Lower leg skin (tissue), 4 donors: ENCODE data around the gene OR2H1. TPM values are rescaled to one million over a fixed set of nuclear protein-coding genes. Genes with fewer than 3 reads are reported as not detected.

Experiments used
- DNase-seq, 2 donors: peaks; one replicate each; pipeline ENCODE4 v3.0.0-alpha.2; 2019; ENCODE audit warnings: low spot score in 2 of 2
- H3K4me3 ChIP-seq: fragments of 200-600 bp; sonication (generic); 2 replicates; pipeline ENCODE4 v1.5.1; 2017; ENCODE audit warnings: mild to moderate bottlenecking, low read depth; ENCODE audit not compliant: poor library complexity, severe bottlenecking
- POLR2A ChIP-seq, 2 donors: fragments of 450-650 bp; IDR thresholded peaks; one replicate each; pipeline ENCODE4 v1.6.1; 2016 to 2017; ENCODE audit warnings: antibody characterized with exemption in 2 of 2, mild to moderate bottlenecking in 1 of 2, moderate library complexity in 1 of 2
- WGBS, 2 donors: methylation state at CpG; one replicate each; pipeline ENCODE4 v1.1.5; 2018; 5-methylcytosine and 5-hydroxymethylcytosine counted together
- intact Hi-C: fragments of 100-400 bp; cut with DNase I; formaldehyde crosslinking; loops from one replicate; pipeline ENCODE4 v1.15.0; 2023; ENCODE audit warnings: low total_unique reads
- total RNA-seq, 4 donors: library from RNA; depleted of rRNA; stranded (reverse); fragments of >200 nt; gene quantifications; one replicate each; pipeline ENCODE4 v1.1.0, GENCODE V29; 2016
- TF ChIP-seq, protein P1 (sequence below), 3 donors: fragments of 450-650 bp; IDR thresholded peaks; one replicate each; pipeline ENCODE4 v1.5.1; 2016; ENCODE audit warnings: antibody characterized with exemption in 3 of 3, mild to moderate bottlenecking in 3 of 3, moderate library complexity in 2 of 3

The OR2H1 gene
- not detected for total RNA-seq

DNA sequence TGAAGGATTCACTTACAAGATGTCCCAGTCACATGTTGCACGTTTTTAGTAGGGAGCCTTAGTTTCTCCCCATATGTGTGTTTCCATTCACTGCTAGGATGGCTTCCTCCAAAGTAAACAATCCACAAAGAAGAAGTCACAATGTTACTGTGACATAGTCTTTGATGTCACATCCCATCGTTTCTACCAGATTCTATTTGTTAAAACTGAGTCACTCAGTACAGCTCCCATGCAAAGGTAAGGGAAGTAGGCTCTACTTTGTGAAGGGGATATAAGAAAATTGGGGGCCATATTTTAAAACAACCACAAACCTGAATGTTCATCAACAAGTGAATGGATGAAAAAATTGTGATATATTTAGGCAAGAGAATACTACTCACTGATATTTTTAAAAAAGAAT is at the start of gene OR2H1, which contains the start of gene OR11A1:
TSS of gene OR2H1 (plus strand) at position 185 of the 400 bp plus-strand sequence. CDS start 4,615 bp downstream, outside the sequence.
TSS of gene OR11A1 (minus strand) at position 101 of the 400 bp plus-strand sequence. CDS start 29,430 bp downstream, outside the sequence.
- no peak for TF ChIP-seq POLR2A (IDR thresholded peaks at IDR 0.05)
- TF ChIP-seq, protein P1, sequence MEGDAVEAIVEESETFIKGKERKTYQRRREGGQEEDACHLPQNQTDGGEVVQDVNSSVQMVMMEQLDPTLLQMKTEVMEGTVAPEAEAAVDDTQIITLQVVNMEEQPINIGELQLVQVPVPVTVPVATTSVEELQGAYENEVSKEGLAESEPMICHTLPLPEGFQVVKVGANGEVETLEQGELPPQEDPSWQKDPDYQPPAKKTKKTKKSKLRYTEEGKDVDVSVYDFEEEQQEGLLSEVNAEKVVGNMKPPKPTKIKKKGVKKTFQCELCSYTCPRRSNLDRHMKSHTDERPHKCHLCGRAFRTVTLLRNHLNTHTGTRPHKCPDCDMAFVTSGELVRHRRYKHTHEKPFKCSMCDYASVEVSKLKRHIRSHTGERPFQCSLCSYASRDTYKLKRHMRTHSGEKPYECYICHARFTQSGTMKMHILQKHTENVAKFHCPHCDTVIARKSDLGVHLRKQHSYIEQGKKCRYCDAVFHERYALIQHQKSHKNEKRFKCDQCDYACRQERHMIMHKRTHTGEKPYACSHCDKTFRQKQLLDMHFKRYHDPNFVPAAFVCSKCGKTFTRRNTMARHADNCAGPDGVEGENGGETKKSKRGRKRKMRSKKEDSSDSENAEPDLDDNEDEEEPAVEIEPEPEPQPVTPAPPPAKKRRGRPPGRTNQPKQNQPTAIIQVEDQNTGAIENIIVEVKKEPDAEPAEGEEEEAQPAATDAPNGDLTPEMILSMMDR (IDR thresholded peaks at IDR 0.05): no peak
- intact Hi-C loops: no loop called here
- 61 to 67% methylated on average over 2 of the region's 2 CpGs for whole genome bisulfite sequencing, 2 donors
- no peak within 1 kb of the TSS for H3K4me3 ChIP-seq
- DNase-seq: no peak

DNA sequence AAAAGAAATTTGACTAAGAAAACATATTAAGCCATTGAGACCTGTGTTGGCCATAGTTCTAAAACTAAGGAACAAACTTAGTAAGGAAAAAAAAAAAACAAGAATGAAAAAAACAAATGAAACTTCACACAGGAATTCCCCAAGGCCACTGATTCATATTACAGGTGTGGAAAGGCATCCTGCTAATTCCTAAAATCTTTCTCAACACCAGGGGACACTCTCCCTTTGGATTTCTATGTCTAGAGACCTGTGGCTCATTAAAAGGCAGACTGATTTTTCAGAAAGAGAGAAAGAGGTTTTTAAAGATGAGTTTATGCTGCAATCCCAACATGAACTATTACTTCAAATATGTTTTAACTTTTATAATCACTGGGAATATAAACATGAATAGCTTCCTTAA is 42.4 kb upstream of the OR2H1 start, which contains the start of gene OR12D1:
TSS of gene OR12D1 (plus strand) at position 341 of the 400 bp plus-strand sequence.
- intact Hi-C loops: no loop called here
- TF ChIP-seq, protein P1 (IDR thresholded peaks at IDR 0.05): no peak
- TF ChIP-seq POLR2A (IDR thresholded peaks at IDR 0.05): no peak
- H3K4me3 ChIP-seq: no peak within 1 kb of the TSS
- DNase-seq: no peak

DNA sequence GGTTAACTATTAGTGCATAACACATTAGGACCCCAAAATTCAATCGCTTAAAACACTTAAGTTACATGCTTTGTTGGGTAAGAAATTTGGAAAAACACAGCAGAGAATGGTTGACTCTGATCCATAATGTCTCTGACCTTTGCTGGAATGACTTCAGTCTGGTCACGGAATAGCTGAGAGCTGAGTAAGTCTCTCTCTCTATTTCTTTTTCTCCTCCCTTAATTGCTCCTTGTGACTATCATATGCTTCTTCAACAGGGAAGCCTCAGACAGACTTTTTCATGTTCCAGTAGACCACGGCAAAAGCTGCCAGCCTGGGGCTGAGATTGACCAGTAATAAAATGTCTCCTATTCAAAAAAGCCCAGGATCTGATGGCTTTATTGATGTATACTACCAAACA is 37.4 kb upstream of the OR2H1 start:
- 65 to 70% methylated on average over 3 of the region's 3 CpGs for WGBS, 2 donors
- intact Hi-C loops: no loop called here
- H3K4me3 ChIP-seq: no peak overlapping the region
- no peak for DNase-seq
- TF ChIP-seq, protein P1 (IDR thresholded peaks at IDR 0.05): no peak
- TF ChIP-seq POLR2A (IDR thresholded peaks at IDR 0.05): no peak

DNA sequence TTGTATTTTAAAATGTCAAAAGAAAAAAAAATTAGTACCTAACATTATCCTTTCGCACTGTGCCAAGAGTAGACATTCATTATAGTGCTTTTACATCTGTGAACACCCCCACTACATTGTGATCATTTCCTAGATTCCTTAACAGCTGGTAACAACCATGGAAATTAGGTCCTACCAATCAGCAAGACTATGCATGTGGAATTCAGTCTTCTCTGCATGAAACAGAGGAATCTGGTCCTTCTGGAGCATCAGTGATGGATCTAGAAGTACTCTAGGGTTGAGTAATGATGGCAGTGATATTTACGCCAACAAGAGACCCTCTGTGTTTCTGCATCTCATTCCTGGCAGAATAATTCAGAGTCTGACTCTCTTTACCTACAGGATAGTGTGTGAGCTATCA is 32.8 kb upstream of the OR2H1 start:
- intact Hi-C loops: no loop called here
- 87 to 93% methylated on average over 2 of the region's 2 CpGs for WGBS, 2 donors

DNA sequence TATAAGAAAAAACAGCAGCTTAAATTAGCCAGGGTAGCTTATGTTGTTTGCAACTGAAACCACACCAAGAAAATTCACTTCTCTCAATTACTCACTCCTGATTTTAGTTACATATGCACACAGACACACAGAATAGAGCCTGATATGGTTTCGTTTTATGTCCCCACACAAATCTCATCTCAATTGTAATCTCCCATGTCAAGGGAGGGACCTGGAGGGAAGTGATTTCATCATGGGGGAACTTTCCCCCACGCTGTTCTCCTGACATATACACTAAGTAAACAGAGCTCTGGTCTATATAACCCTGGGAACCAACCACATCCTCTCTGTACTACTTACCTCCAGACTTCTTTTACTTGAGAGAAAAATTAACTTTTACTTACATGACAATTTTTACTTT is 32.4 kb upstream of the OR2H1 start:
- DNase-seq: no peak
- WGBS, 2 donors: 53 to 55% methylated on average over 2 of the region's 2 CpGs
- TF ChIP-seq POLR2A (IDR thresholded peaks at IDR 0.05): no peak
- TF ChIP-seq, protein P1 (IDR thresholded peaks at IDR 0.05): no peak
- H3K4me3 ChIP-seq: no peak overlapping the region
- intact Hi-C loops: no loop called here

More for the DNA sequence above, 32.8 kb upstream of the OR2H1 start:
- no peak for DNase-seq
- TF ChIP-seq, protein P1 (IDR thresholded peaks at IDR 0.05): no peak
- TF ChIP-seq POLR2A (IDR thresholded peaks at IDR 0.05): no peak
- no peak overlapping the region for H3K4me3 ChIP-seq

DNA sequence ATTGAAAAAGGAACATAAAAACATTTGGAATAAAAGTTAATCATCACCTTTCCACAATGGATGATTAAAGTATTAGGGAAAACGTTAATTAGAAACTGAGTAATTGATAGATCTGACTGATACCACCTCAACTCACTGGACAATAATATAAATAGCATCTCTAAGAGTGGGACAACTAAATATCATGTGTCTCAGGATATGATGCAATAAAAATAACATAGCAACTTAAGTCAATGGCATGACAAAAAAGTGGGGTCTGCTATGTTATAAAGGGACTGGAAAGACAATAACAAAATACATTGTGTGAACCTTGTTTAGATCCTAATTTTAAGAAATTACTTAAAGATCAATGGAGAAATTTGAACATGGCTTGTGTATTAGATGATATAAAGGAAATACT is 31.9 kb upstream of the OR2H1 start:
- no peak overlapping the region for H3K4me3 ChIP-seq
- intact Hi-C loops: no loop called here
- no peak for TF ChIP-seq POLR2A (IDR thresholded peaks at IDR 0.05)
- TF ChIP-seq, protein P1 (IDR thresholded peaks at IDR 0.05): no peak
- 43 to 55% methylated on average over 1 of the region's 1 CpG for WGBS, 2 donors
- no peak for DNase-seq
